GM18867 (cell line): Measurements from ENCODE around the gene GFI1B.

ENCODE experiments used
- ATAC-seq: cut with Tn5 transposase; IDR thresholded peaks from one replicate; pipeline ENCODE4 v1.9.1; 2021; ENCODE audit warnings: mild to moderate bottlenecking, moderate library complexity; ENCODE audit not compliant: unreplicated experiment

GFI1B gene

GRCh38 chr9:132978451-132979131 is at the start of gene GFI1B:
Gene GFI1B, plus strand, starts transcription at chr9:132978694. Its CDS starts 7,985 bp downstream, at chr9:132986679.
- no peak for ATAC-seq

GRCh38 chr9:132931178-132931735 is 47.2 kb upstream of the GFI1B start:
- no peak for ATAC-seq

GRCh38 chr9:132935026-132935425 is 43.5 kb upstream of the GFI1B start:
- no peak for ATAC-seq

GRCh38 chr9:132937463-132937901 is 41.0 kb upstream of the GFI1B start:
- no peak for ATAC-seq

- no peak for ATAC-seq
These were observed 39.3 kb upstream of the GFI1B start for GRCh38 chr9:132939169-132939568.

- ATAC-seq = no peak
These were observed 35.8 kb upstream of the GFI1B start for GRCh38 chr9:132942541-132943182.

- peak; percentile 2 for ATAC-seq
These were observed 34.7 kb upstream of the GFI1B start for GRCh38 chr9:132943651-132944293.

GRCh38 chr9:132944294-132945185 is 34.0 kb upstream of the GFI1B start, which contains the start of gene TSC1:
Gene TSC1, minus strand, starts transcription at chr9:132944616. Its CDS starts 15,744 bp downstream, at chr9:132928872.
- ATAC-seq = peak; percentile 74

- no peak for ATAC-seq
These were observed 33.0 kb upstream of the GFI1B start for GRCh38 chr9:132945186-132946130.

GRCh38 chr9:132946211-132946610 is 32.3 kb upstream of the GFI1B start:
- ATAC-seq = no peak

GRCh38 chr9:132946631-132947295 is 31.7 kb upstream of the GFI1B start:
- ATAC-seq = no peak

GRCh38 chr9:132947756-132948155 is 30.7 kb upstream of the GFI1B start:
- no peak for ATAC-seq

- no peak for ATAC-seq
These were observed 29.9 kb upstream of the GFI1B start for GRCh38 chr9:132948482-132949050.

- no peak for ATAC-seq
These were observed 28.8 kb upstream of the GFI1B start for GRCh38 chr9:132949709-132950108.

GRCh38 chr9:132955123-132955522 is 23.4 kb upstream of the GFI1B start:
- ATAC-seq = no peak

- no peak for ATAC-seq
These were observed 22.7 kb upstream of the GFI1B start for GRCh38 chr9:132955768-132956167.

- ATAC-seq = no peak
These were observed 20.7 kb upstream of the GFI1B start for GRCh38 chr9:132957805-132958204.

- no peak for ATAC-seq
These were observed 17.5 kb upstream of the GFI1B start for GRCh38 chr9:132961002-132961401.

GRCh38 chr9:132965478-132965877 is 13.0 kb upstream of the GFI1B start:
- ATAC-seq = no peak
